Measurements from ENCODE around the gene UBXN10. TPM values are rescaled to one million over a fixed set of nuclear protein-coding genes. Genes with fewer than 3 reads are reported as not detected.

The UBXN10 gene
- total and polyA plus RNA-seq, 2 of the 8 experiments (the other 6 are each of a cell fraction or from before 2014, with no cell fraction given) = 0.43 to 0.68 TPM

- H3K79me1 ChIP-seq (ENCODE audit: low read depth, low read length) = no peaks in the 10 kb centered on the region
- no peak overlapping the region for H2BK15ac ChIP-seq (ENCODE audit: low read length)
- H3K4ac ChIP-seq (replicated peaks; ENCODE audit: insufficient read length, low read depth, low read length) = no peak overlapping the region
- no peak overlapping the region for H2AK5ac ChIP-seq (ENCODE audit: low read depth, low read length)
- ChIA-PET POLR2A (ENCODE audit: partially characterized antibody) (no interaction called here), CTCF (ENCODE audit: partially characterized antibody) (no interaction called here)
- H4K5ac ChIP-seq (ENCODE audit: insufficient read length, low read depth, low read length) = no peak overlapping the region
- H3K9me3 ChIP-seq (ENCODE audit: insufficient read depth in 2 of 2, low read depth in 1 of 2, low read length in 1 of 2) = no peaks in the 10 kb centered on the region; a peak in 1 of 4 replicates
- H4K91ac ChIP-seq (replicated peaks; ENCODE audit: insufficient read length, low read length) = no peak overlapping the region
- H3K23ac ChIP-seq (ENCODE audit: insufficient read length) = no peak overlapping the region
- H3K27ac ChIP-seq (ENCODE audit: low read depth, low read length) = no peak overlapping the region
- no peaks in the 10 kb centered on the region for H3K36me3 ChIP-seq (ENCODE audit: control insufficient read depth in 2 of 4, insufficient read depth in 4 of 4, low read length in 3 of 4)
- TF ChIP-seq BACH1 (IDR thresholded peaks at IDR 0.05; ENCODE audit: low read length) (no peak), SP2 (IDR thresholded peaks at IDR 0.05; ENCODE audit: low read length) (no peak), HDAC2 (IDR thresholded peaks at IDR 0.05; ENCODE audit: borderline replicate concordance in 1 of 2, low read depth in 2 of 2, low read length in 2 of 2) (no peak), NRF1 (IDR thresholded peaks at IDR 0.05; ENCODE audit: low read depth, low read length) (no peak), E2F6 (IDR thresholded peaks at IDR 0.05) (no peak), TCF12 (IDR thresholded peaks at IDR 0.05; ENCODE audit: low read depth, low read length) (no peak), NANOG (IDR thresholded peaks at IDR 0.05; ENCODE audit: insufficient read depth, low read depth, low read length, poor library complexity, severe bottlenecking) (no peak), SP4 (IDR thresholded peaks at IDR 0.05; ENCODE audit: low read length) (no peak), TBP (IDR thresholded peaks at IDR 0.05; ENCODE audit: low read depth, low read length) (no peak), POLR2AphosphoS5 (IDR thresholded peaks at IDR 0.05; ENCODE audit: low read depth, low read length) (no peak), EP300 (IDR thresholded peaks at IDR 0.05; ENCODE audit: borderline replicate concordance in 1 of 2, low read depth in 2 of 2, low read length in 2 of 2) (no peak), GABPA (IDR thresholded peaks at IDR 0.05; ENCODE audit: borderline replicate concordance, insufficient read depth, low read length) (no peak)
- H2BK20ac ChIP-seq (ENCODE audit: low read length) = no peak overlapping the region
- no peak overlapping the region for H2BK12ac ChIP-seq (ENCODE audit: low read depth, low read length)
- H3K79me2 ChIP-seq (ENCODE audit: control insufficient read depth in 1 of 2, insufficient read depth in 2 of 2, low read length in 2 of 2) = no peaks in the 10 kb centered on the region
- no peak overlapping the region for H3K18ac ChIP-seq (ENCODE audit: extremely low read depth, low read length)
- no peak overlapping the region for H3K9ac ChIP-seq (replicated peaks in 1 of 4; ENCODE audit: extremely low read depth in 1 of 4, low read depth in 3 of 4, low read length in 3 of 4)
- peaks cover 3% of the 10 kb centered on the region; the same call in 1 of the 2 replicates for H3K23me2 ChIP-seq (ENCODE audit: low read depth, low read length)
- no peaks in the 10 kb centered on the region for H3K4me1 ChIP-seq (replicated peaks in 1 of 4; ENCODE audit: control insufficient read depth in 3 of 4, insufficient read depth in 4 of 4, low read length in 3 of 4)
- H2BK120ac ChIP-seq (replicated peaks; ENCODE audit: low read depth, low read length) = no peak overlapping the region
- no peaks in the 10 kb centered on the region for H4K20me1 ChIP-seq (replicated peaks in 1 of 2; ENCODE audit: control insufficient read depth in 1 of 2, insufficient read depth in 2 of 2, low read length in 2 of 2)
- WGBS, 2 experiments (ENCODE audit: extremely low coverage in 1 of 2, insufficient coverage in 1 of 2, insufficient read length in 1 of 2, insufficient replicate concordance in 2 of 2, low coverage in 1 of 2, low lambda C conversion rate in 2 of 2, missing lambda C conversion rate in 1 of 2) = 93% methylated on average over 3 of the region's 3 CpGs; no CpG with 5 or more reads in 1 of the 2 experiments
- H2AFZ ChIP-seq (ENCODE audit: low read length) = no peak overlapping the region
- no peak overlapping the region for H3K14ac ChIP-seq (ENCODE audit: insufficient read length)
- H3K4me2 ChIP-seq (ENCODE audit: insufficient read depth in 1 of 2, low read depth in 2 of 2, low read length in 2 of 2) = no peak overlapping the region
- DNase-seq (ENCODE audit: low read depth in 1 of 2, low spot score in 2 of 2) (no peak), FAIRE-seq (no peak)
- H3K4me3 ChIP-seq (ENCODE audit: extremely low read depth in 1 of 4, insufficient read depth in 2 of 4, low read depth in 3 of 4, low read length in 4 of 4) = no peak overlapping the region
- H2BK5ac ChIP-seq (ENCODE audit: low read depth, low read length) = no peak overlapping the region
- H3K56ac ChIP-seq (replicated peaks; ENCODE audit: insufficient read length, low read depth, low read length) = no peak overlapping the region
- H4K8ac ChIP-seq (ENCODE audit: extremely low read depth, insufficient read depth, low read length) = no peak overlapping the region
- no peaks in the 10 kb centered on the region for H3K27me3 ChIP-seq (replicated peaks in 1 of 4; ENCODE audit: control insufficient read depth in 3 of 4, extremely low read depth in 1 of 4, insufficient read depth in 3 of 4, low read length in 3 of 4)
Measured at GRCh38 chr1:20136249-20136648, 49.6 kb upstream of the UBXN10 start.
